Osteocyte (in vitro differentiated cells): ENCODE results near the gene LNX2. TPM values are rescaled to one million over a fixed set of nuclear protein-coding genes. Genes with fewer than 3 reads are reported as not detected.

Source experiments
- DNase-seq: peaks from one replicate; pipeline ENCODE4 v3.0.0; 2021; ENCODE audit warnings: mixed read lengths; ENCODE audit not compliant: unreplicated experiment; ENCODE audit errors: extremely low spot score
- H3K27ac Mint-ChIP-seq: one replicate; pipeline ENCODE4 v1.8.0; 2021; ENCODE audit warnings: mild to moderate bottlenecking, mixed read lengths; ENCODE audit not compliant: unreplicated experiment
- H3K27me3 Mint-ChIP-seq: one replicate; pipeline ENCODE4 v1.8.0; 2021; ENCODE audit warnings: mixed read lengths; ENCODE audit not compliant: unreplicated experiment
- H3K36me3 Mint-ChIP-seq: one replicate; pipeline ENCODE4 v1.8.0; 2021; ENCODE audit warnings: mixed read lengths; ENCODE audit not compliant: unreplicated experiment
- H3K4me1 Mint-ChIP-seq: one replicate; pipeline ENCODE4 v1.8.0; 2021; ENCODE audit warnings: mixed read lengths; ENCODE audit not compliant: unreplicated experiment
- H3K4me3 Mint-ChIP-seq: one replicate; pipeline ENCODE4 v1.8.0; 2021; ENCODE audit warnings: mild to moderate bottlenecking, moderate library complexity, mixed read lengths; ENCODE audit not compliant: unreplicated experiment
- H3K9me3 Mint-ChIP-seq: one replicate; pipeline ENCODE4 v1.8.0; 2021; ENCODE audit warnings: mixed read lengths; ENCODE audit not compliant: unreplicated experiment
- CTCF ChIP-seq: fragments of 200-600 bp; sonication (generic); IDR thresholded peaks from 2 replicates; pipeline ENCODE4 v1.5.0; 2021; ENCODE audit warnings: antibody characterized with exemption, mild to moderate bottlenecking, moderate library complexity
- total RNA-seq: library from RNA; stranded (reverse); gene quantifications from 2 replicates; pipeline ENCODE4 v1.2.1, GENCODE V29; 2021

The LNX2 gene
- total RNA-seq, 1 donor from 2014 or later, result 7.2 TPM

GRCh38 chr13:27628081-27628480 is 7.8 kb upstream of the LNX2 start:
- H3K9me3 Mint-ChIP-seq, result no peaks in the 10 kb centered on the region
- peaks cover 29% of the 10 kb centered on the region for H3K36me3 Mint-ChIP-seq
- no peak for TF ChIP-seq CTCF
- no peak for DNase-seq
- peaks cover 10% of the 10 kb centered on the region for H3K4me1 Mint-ChIP-seq
- no peak overlapping the region for H3K27ac Mint-ChIP-seq
- H3K4me3 Mint-ChIP-seq, result no peak overlapping the region
- no peaks in the 10 kb centered on the region for H3K27me3 Mint-ChIP-seq

GRCh38 chr13:27627380-27627779 is 7.1 kb upstream of the LNX2 start:
- H3K9me3 Mint-ChIP-seq, result no peaks in the 10 kb centered on the region
- H3K27ac Mint-ChIP-seq, result no peak overlapping the region
- no peaks in the 10 kb centered on the region for H3K27me3 Mint-ChIP-seq
- H3K4me3 Mint-ChIP-seq, result no peak overlapping the region
- DNase-seq, result no peak
- H3K36me3 Mint-ChIP-seq, result peaks cover 26% of the 10 kb centered on the region
- TF ChIP-seq CTCF, result no peak
- H3K4me1 Mint-ChIP-seq, result peaks cover 16% of the 10 kb centered on the region

- no peak for DNase-seq
- peaks cover 22% of the 10 kb centered on the region for H3K36me3 Mint-ChIP-seq
- H3K4me3 Mint-ChIP-seq, result no peak overlapping the region
- H3K27ac Mint-ChIP-seq, result no peak overlapping the region
- peaks cover 18% of the 10 kb centered on the region for H3K4me1 Mint-ChIP-seq
- TF ChIP-seq CTCF, result no peak
- no peaks in the 10 kb centered on the region for H3K9me3 Mint-ChIP-seq
- no peaks in the 10 kb centered on the region for H3K27me3 Mint-ChIP-seq
These were observed 5.5 kb upstream of the LNX2 start for GRCh38 chr13:27625839-27626238.

- DNase-seq, result no peak
- H3K36me3 Mint-ChIP-seq, result peaks cover 21% of the 10 kb centered on the region
- H3K4me1 Mint-ChIP-seq, result peaks cover 24% of the 10 kb centered on the region
- H3K9me3 Mint-ChIP-seq, result no peaks in the 10 kb centered on the region
- H3K27ac Mint-ChIP-seq, result no peak overlapping the region
- H3K27me3 Mint-ChIP-seq, result no peaks in the 10 kb centered on the region
- no peak overlapping the region for H3K4me3 Mint-ChIP-seq
- no peak for TF ChIP-seq CTCF
These were observed 3.7 kb upstream of the LNX2 start for GRCh38 chr13:27624071-27624470.

- peaks cover 21% of the 10 kb centered on the region for H3K36me3 Mint-ChIP-seq
- peak overlapping the region; percentile 91 for H3K4me3 Mint-ChIP-seq
- no peak overlapping the region for H3K27ac Mint-ChIP-seq
- TF ChIP-seq CTCF, result no peak
- no peak for DNase-seq
- peaks cover 35% of the 10 kb centered on the region for H3K4me1 Mint-ChIP-seq
- no peaks in the 10 kb centered on the region for H3K27me3 Mint-ChIP-seq
- no peaks in the 10 kb centered on the region for H3K9me3 Mint-ChIP-seq
These were observed 2.6 kb upstream of the LNX2 start for GRCh38 chr13:27622881-27623280.
